ENCODE measurements around the gene NAALADL2. TPM values are rescaled to one million over a fixed set of nuclear protein-coding genes. Genes with fewer than 3 reads are reported as not detected.

The NAALADL2 gene
- total RNA-seq, 1 experiment from 2014 or later = 1.6 TPM

- Histone ChIP-seq H3K56ac (ENCODE audit: insufficient read length, low read depth, low read length) (no peak overlapping the region), H3K27me3 (ENCODE audit: insufficient read depth, low read length) (no peaks in the 10 kb centered on the region), H3K4me1 (ENCODE audit: insufficient read depth, low read length) (no peaks in the 10 kb centered on the region), H3K23me2 (ENCODE audit: insufficient read length, low read depth, low read length, poor library complexity, severe bottlenecking) (no peaks in the 10 kb centered on the region), H2AFZ (ENCODE audit: low read length) (no peak overlapping the region), H3K79me2 (ENCODE audit: insufficient read depth, low read length) (no peaks in the 10 kb centered on the region), H2BK15ac (ENCODE audit: low read depth, low read length) (no peak overlapping the region), H4K5ac (ENCODE audit: insufficient read length, low read depth, low read length) (no peak overlapping the region), H3K9ac (ENCODE audit: extremely low read depth, insufficient read length, low read length) (no peak overlapping the region), H3K27ac (ENCODE audit: insufficient read length, low read depth, low read length) (no peak overlapping the region), H3K4ac (ENCODE audit: low read depth, low read length) (no peak overlapping the region), H3K4me2 (ENCODE audit: insufficient read depth, insufficient read length, low read length) (no peak overlapping the region), H2BK5ac (ENCODE audit: insufficient read length, low read length) (no peak overlapping the region), H3T11ph (ENCODE audit: low read length) (no peak overlapping the region), H3K9me3 (ENCODE audit: control insufficient read depth, low read depth, low read length) (no peaks in the 10 kb centered on the region), H2BK120ac (ENCODE audit: low read depth, low read length, poor library complexity, severe bottlenecking) (no peak overlapping the region), H3K14ac (ENCODE audit: insufficient read depth, low read length) (no peak overlapping the region), H2BK20ac (ENCODE audit: low read depth, low read length, poor library complexity, severe bottlenecking) (no peak overlapping the region), H3K23ac (ENCODE audit: insufficient read length, low read depth, low read length) (no peak overlapping the region), H2AK5ac (ENCODE audit: insufficient read length, low read length) (no peak overlapping the region), H3K18ac (ENCODE audit: insufficient read length, low read depth, low read length) (no peak overlapping the region), H4K91ac (ENCODE audit: insufficient read length, low read depth, low read length) (no peak overlapping the region), H4K20me1 (ENCODE audit: control insufficient read depth, insufficient read depth, insufficient read length) (no peaks in the 10 kb centered on the region), H3K79me1 (ENCODE audit: insufficient read depth, low read depth, low read length, poor library complexity, severe bottlenecking) (no peaks in the 10 kb centered on the region), H2BK12ac (ENCODE audit: insufficient read length, low read depth, low read length) (no peak overlapping the region), H4K8ac (replicated peaks; ENCODE audit: insufficient read length, low read depth, low read length) (no peak overlapping the region)
- Mint-ChIP-seq H3K9me3 (no peaks in the 10 kb centered on the region), H3K4me3 (no peak overlapping the region), H3K36me3 (ENCODE audit: insufficient read depth in 1 of 3, low read depth in 3 of 3) (no peaks in the 10 kb centered on the region), H3K27me3 (ENCODE audit: low read depth) (no peaks in the 10 kb centered on the region), H3K4me1 (no peaks in the 10 kb centered on the region), H3K27ac (no peak overlapping the region)
- no peak for TF ChIP-seq CTCF (conservative IDR thresholded peaks at IDR 0.05)
- DNase-seq = no peak
Measured at GRCh38 chr3:174907027-174907426, 47.9 kb downstream of the NAALADL2 start.

Data from H9 (cell line).